Astrocyte (in vitro differentiated cells and primary cell): ENCODE measurements around the gene CHAF1A. TPM values are rescaled to one million over a fixed set of nuclear protein-coding genes. Genes with fewer than 3 reads are reported as not detected.

Experiments
- DNase-seq: peaks from one replicate; pipeline ENCODE4 v3.0.0-alpha.2; 2010; ENCODE audit warnings: low read depth
- FAIRE-seq: peaks from 2 replicates; lab custom pipeline; 2011; peaks lifted over from hg19 to GRCh38; lab: Jason Lieb, UNC
- H2AFZ ChIP-seq: 2 replicates; pipeline ENCODE4 v1.6.0; 2012; ENCODE audit warnings: low read depth, low read length, inconsistent platforms
- H3K27ac ChIP-seq: 2 replicates; pipeline ENCODE4 v1.5.1; 2011; ENCODE audit warnings: low read depth, low read length, inconsistent platforms
- H3K27me3 ChIP-seq: 2 replicates; pipeline ENCODE4 v1.6.0; 2011; ENCODE audit warnings: low read length, inconsistent platforms; ENCODE audit not compliant: insufficient read depth
- H3K36me3 ChIP-seq: 2 replicates; pipeline ENCODE4 v1.5.1; 2011; ENCODE audit warnings: low read length, inconsistent platforms; ENCODE audit not compliant: insufficient read depth
- H3K4me1 ChIP-seq: 2 replicates; pipeline ENCODE4 v1.5.1; 2011; ENCODE audit warnings: low read length, inconsistent platforms; ENCODE audit not compliant: insufficient read depth
- H3K4me2 ChIP-seq: 2 replicates; pipeline ENCODE4 v1.6.0; 2012; ENCODE audit warnings: low read length, inconsistent platforms
- H3K4me3 ChIP-seq: 2 replicates; pipeline ENCODE4 v1.5.1; 2011; ENCODE audit warnings: low read depth, mild to moderate bottlenecking, low read length, inconsistent platforms; ENCODE audit not compliant: insufficient read depth
- H3K79me2 ChIP-seq: 2 replicates; pipeline ENCODE4 v1.6.0; 2012; ENCODE audit warnings: mild to moderate bottlenecking, low read length, inconsistent platforms; ENCODE audit not compliant: insufficient read depth
- H3K9ac ChIP-seq: 2 replicates; pipeline ENCODE4 v1.6.0; 2012; ENCODE audit warnings: mild to moderate bottlenecking, low read length, inconsistent platforms
- H3K9me3 ChIP-seq: 2 replicates; pipeline ENCODE4 v1.5.1; 2012; ENCODE audit warnings: low read depth, mild to moderate bottlenecking, low read length, inconsistent platforms; ENCODE audit not compliant: insufficient read depth
- H4K20me1 ChIP-seq: 2 replicates; pipeline ENCODE4 v1.6.0; 2012; ENCODE audit warnings: low read length, inconsistent platforms; ENCODE audit not compliant: insufficient read depth
- H3K27ac Mint-ChIP-seq: one replicate; pipeline ENCODE4 v1.8.0; 2021; ENCODE audit warnings: mild to moderate bottlenecking, mixed read lengths; ENCODE audit not compliant: unreplicated experiment
- H3K27me3 Mint-ChIP-seq: one replicate; pipeline ENCODE4 v1.8.0; 2021; ENCODE audit warnings: low read depth, mixed read lengths; ENCODE audit not compliant: unreplicated experiment
- H3K36me3 Mint-ChIP-seq: one replicate; pipeline ENCODE4 v1.8.0; 2021; ENCODE audit warnings: low read depth, mixed read lengths; ENCODE audit not compliant: unreplicated experiment
- H3K4me1 Mint-ChIP-seq: one replicate; pipeline ENCODE4 v1.8.0; 2021; ENCODE audit warnings: low read depth, mixed read lengths; ENCODE audit not compliant: unreplicated experiment
- H3K4me3 Mint-ChIP-seq: one replicate; pipeline ENCODE4 v1.8.0; 2021; ENCODE audit warnings: mild to moderate bottlenecking, moderate library complexity, mixed read lengths; ENCODE audit not compliant: unreplicated experiment
- H3K9me3 Mint-ChIP-seq: one replicate; pipeline ENCODE4 v1.8.0; 2021; ENCODE audit warnings: mild to moderate bottlenecking, mixed read lengths; ENCODE audit not compliant: unreplicated experiment
- EZH2 ChIP-seq: IDR thresholded peaks from 2 replicates; pipeline ENCODE4 v1.6.1; 2012; ENCODE audit warnings: mild to moderate bottlenecking, low read length, inconsistent platforms; ENCODE audit not compliant: insufficient read depth
- total RNA-seq: library from RNA; stranded (reverse); gene quantifications from 2 replicates; pipeline ENCODE4 v1.2.1, GENCODE V29; 2021
- TF ChIP-seq, protein P1 (sequence below): IDR thresholded peaks from 2 replicates; pipeline ENCODE4 v1.5.1; 2011; ENCODE audit warnings: low read depth, mild to moderate bottlenecking, inconsistent platforms, low read length, moderate library complexity; ENCODE audit not compliant: insufficient read depth

The CHAF1A gene
- total RNA-seq, 1 donor from 2014 or later, result 8.5 TPM

DNA sequence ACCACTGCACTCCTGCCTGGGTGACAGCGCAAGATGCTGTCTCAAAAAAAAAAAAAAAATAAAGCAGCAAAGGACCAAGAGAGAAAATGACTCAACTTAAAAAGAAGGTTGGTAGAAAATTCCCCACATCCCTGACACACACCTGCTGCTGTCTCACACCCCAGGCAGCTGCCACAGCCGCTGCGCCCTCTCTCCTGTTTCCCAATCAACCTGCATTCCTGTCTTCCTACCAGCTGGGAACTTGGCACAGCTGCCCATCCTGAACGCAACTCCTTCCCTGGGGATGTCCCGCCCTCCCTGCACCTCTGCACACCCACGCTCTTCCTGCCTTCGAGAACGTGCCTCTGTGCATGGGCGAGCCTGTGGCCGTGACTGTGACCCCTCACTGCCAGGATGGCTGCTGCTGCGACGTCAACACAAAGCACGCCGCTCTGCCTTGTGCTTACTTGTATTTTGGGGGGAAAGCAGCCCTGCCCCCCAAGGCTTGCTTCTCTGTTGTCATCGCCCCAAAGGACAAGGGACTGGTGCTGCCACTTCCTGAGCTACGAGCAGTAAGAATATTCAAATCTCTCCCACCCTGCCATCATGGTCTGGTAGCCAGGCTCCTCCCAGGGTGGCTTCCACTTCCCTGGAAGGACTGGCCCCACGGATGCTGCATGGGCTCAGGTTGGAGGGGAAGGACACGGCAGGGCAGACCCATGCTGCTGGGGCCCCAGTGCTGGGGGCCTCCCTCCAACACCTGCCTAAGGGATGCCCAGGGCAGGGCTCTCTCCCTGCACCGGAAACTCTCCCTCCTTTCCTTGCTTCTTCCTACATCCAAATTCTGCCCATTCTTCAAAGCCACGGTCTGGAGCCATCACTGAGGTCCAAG lies 22.8 kb upstream of the CHAF1A start:
- peaks cover 93% of the 10 kb centered on the region for H3K79me2 ChIP-seq
- Mint-ChIP-seq H3K4me3 (no peak overlapping the region), H3K4me1 (peaks cover 34% of the 10 kb centered on the region), H3K27ac (no peak overlapping the region), H3K27me3 (no peaks in the 10 kb centered on the region), H3K9me3 (no peaks in the 10 kb centered on the region), H3K36me3 (peaks cover 7% of the 10 kb centered on the region)
- peak; percentile 69 for DNase-seq
- H3K27me3 ChIP-seq, result no peaks in the 10 kb centered on the region
- no peaks in the 10 kb centered on the region for H3K36me3 ChIP-seq
- H3K9ac ChIP-seq, result no peak overlapping the region
- peak overlapping the region; percentile 25 for H3K4me2 ChIP-seq
- FAIRE-seq, result no peak
- H3K4me1 ChIP-seq, result peaks cover 41% of the 10 kb centered on the region
- H2AFZ ChIP-seq, result no peak overlapping the region
- no peaks in the 10 kb centered on the region for H3K9me3 ChIP-seq
- H3K27ac ChIP-seq, result no peak overlapping the region
- no peak overlapping the region for H3K4me3 ChIP-seq
- TF ChIP-seq, protein P1, sequence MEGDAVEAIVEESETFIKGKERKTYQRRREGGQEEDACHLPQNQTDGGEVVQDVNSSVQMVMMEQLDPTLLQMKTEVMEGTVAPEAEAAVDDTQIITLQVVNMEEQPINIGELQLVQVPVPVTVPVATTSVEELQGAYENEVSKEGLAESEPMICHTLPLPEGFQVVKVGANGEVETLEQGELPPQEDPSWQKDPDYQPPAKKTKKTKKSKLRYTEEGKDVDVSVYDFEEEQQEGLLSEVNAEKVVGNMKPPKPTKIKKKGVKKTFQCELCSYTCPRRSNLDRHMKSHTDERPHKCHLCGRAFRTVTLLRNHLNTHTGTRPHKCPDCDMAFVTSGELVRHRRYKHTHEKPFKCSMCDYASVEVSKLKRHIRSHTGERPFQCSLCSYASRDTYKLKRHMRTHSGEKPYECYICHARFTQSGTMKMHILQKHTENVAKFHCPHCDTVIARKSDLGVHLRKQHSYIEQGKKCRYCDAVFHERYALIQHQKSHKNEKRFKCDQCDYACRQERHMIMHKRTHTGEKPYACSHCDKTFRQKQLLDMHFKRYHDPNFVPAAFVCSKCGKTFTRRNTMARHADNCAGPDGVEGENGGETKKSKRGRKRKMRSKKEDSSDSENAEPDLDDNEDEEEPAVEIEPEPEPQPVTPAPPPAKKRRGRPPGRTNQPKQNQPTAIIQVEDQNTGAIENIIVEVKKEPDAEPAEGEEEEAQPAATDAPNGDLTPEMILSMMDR, result no peak
- no peak for TF ChIP-seq EZH2
- peaks cover 96% of the 10 kb centered on the region for H4K20me1 ChIP-seq

DNA sequence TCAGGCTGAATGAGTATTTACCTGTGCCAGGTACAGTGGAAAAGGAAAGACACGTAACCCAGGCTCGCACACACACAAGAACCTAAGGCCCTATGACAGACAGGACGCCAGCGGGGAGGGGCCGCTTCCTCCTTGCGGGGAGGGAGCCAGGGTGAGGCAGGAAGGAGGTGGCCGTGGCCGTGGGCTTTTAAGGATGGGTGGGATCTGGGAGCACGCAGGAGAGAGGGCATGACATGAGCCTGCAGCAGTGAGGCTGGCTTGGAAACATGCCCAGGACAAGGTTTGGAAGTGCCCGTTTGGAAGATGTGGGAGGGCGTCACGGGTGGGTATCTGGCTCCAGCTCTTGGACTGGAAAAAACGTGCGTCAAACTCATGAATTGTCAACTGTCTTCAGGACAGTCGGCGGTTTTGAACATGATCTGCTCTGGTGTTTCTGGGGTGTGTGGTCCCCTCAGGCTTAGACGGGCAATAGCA lies 22.1 kb upstream of the CHAF1A start:
- TF ChIP-seq, protein P1, result no peak
- no peak for TF ChIP-seq EZH2
- H3K4me3 Mint-ChIP-seq, result no peak overlapping the region
- no peak overlapping the region for H3K27ac ChIP-seq
- no peaks in the 10 kb centered on the region for H3K27me3 Mint-ChIP-seq
- no peaks in the 10 kb centered on the region for H3K9me3 Mint-ChIP-seq
- H4K20me1 ChIP-seq, result peaks cover 96% of the 10 kb centered on the region
- H3K27ac Mint-ChIP-seq, result peak overlapping the region; percentile 41
- H3K4me1 Mint-ChIP-seq, result peaks cover 38% of the 10 kb centered on the region
- DNase-seq, result no peak
- H3K9me3 ChIP-seq, result no peaks in the 10 kb centered on the region
- peaks cover 7% of the 10 kb centered on the region for H3K36me3 Mint-ChIP-seq
- no peak overlapping the region for H3K4me2 ChIP-seq
- peaks cover 93% of the 10 kb centered on the region for H3K79me2 ChIP-seq
- no peak for FAIRE-seq
- no peak overlapping the region for H3K9ac ChIP-seq
- H2AFZ ChIP-seq, result no peak overlapping the region
- H3K27me3 ChIP-seq, result no peaks in the 10 kb centered on the region
- no peak overlapping the region for H3K4me3 ChIP-seq
- peaks cover 35% of the 10 kb centered on the region for H3K4me1 ChIP-seq
- H3K36me3 ChIP-seq, result no peaks in the 10 kb centered on the region
